Activated T-cell treated with anti-CD3 and anti-CD28 coated beads, Interleukin-2, amount 50 U/mL, for 72 hours (primary cell): ENCODE results near the gene PAQR7. TPM values are rescaled to one million over a fixed set of nuclear protein-coding genes. Genes with fewer than 3 reads are reported as not detected.

ENCODE experiments used
- total RNA-seq, 2 donors: library from RNA; stranded (reverse); gene quantifications; one replicate each; pipeline ENCODE4 v1.2.3, GENCODE V29; 2022

PAQR7 gene
- total RNA-seq, 2 donors from 2014 or later = 4.6 to 5.1 TPM

Other genes starting within 250 kb of the PAQR7 start
- gene SELENON, start 75.5 kb downstream of the PAQR7 start, total RNA-seq = 10 to 100 TPM; 29.5 to 31.1 TPM
- gene MTFR1L, start 55.8 kb downstream of the PAQR7 start, total RNA-seq = 10 to 100 TPM; 34.0 to 39.1 TPM
- 1 to 10 TPM; 6.9 to 9.9 TPM for gene AUNIP, start 16.3 kb downstream of the PAQR7 start, total RNA-seq
- 100 to 1,000 TPM; 379 to 478 TPM for gene STMN1, start 30.7 kb upstream of the PAQR7 start, total RNA-seq
- 10 to 100 TPM in 1 of 2 donors, 1 to 10 TPM in 1; 8.4 to 10.1 TPM for gene PAFAH2, start 122.4 kb upstream of the PAQR7 start, total RNA-seq
- gene EXTL1, start 146.1 kb upstream of the PAQR7 start, total RNA-seq = not detected
- gene SLC30A2, start 170.4 kb upstream of the PAQR7 start, total RNA-seq = not detected
- under 1 TPM in 1 of 2 donors, not detected in 1; 0.35 TPM for gene TRIM63, start 191.9 kb upstream of the PAQR7 start, total RNA-seq
- gene PDIK1L, start 236.1 kb upstream of the PAQR7 start, total RNA-seq = 10 to 100 TPM; 17.9 to 22.5 TPM